Keratinocyte (primary cell): Measurements from ENCODE around the gene PHF12. TPM values are rescaled to one million over a fixed set of nuclear protein-coding genes. Genes with fewer than 3 reads are reported as not detected.

Experiments
- DNase-seq: peaks from one replicate; pipeline ENCODE4 v3.0.0-alpha.2; 2011; ENCODE audit warnings: low read depth, missing footprints, low spot score
- FAIRE-seq: peaks from 2 replicates; lab custom pipeline; 2011; peaks lifted over from hg19 to GRCh38; lab: Jason Lieb, UNC
- H2AFZ ChIP-seq: 2 replicates; pipeline ENCODE4 v1.6.0; 2012; ENCODE audit warnings: low read length, control low read depth, inconsistent platforms; ENCODE audit not compliant: control insufficient read depth
- H3K27ac ChIP-seq: 2 replicates; pipeline ENCODE4 v1.5.1; 2011; ENCODE audit warnings: low read length; ENCODE audit not compliant: control insufficient read depth, insufficient read depth
- H3K27me3 ChIP-seq: 3 replicates; pipeline ENCODE4 v1.6.0; 2011; ENCODE audit warnings: low read length; ENCODE audit not compliant: control insufficient read depth, insufficient read depth; ENCODE audit errors: extremely low read depth
- H3K36me3 ChIP-seq, 2 experiments: 2 replicates in 1 of 2; 3 replicates in 1 of 2; pipeline ENCODE4 v1.5.1; 2011; ENCODE audit warnings: low read length in 2 of 2, mild to moderate bottlenecking in 1 of 2; ENCODE audit not compliant: control insufficient read depth in 2 of 2, insufficient read depth in 2 of 2; ENCODE audit errors: extremely low read depth in 1 of 2
- H3K4me1 ChIP-seq: 3 replicates; pipeline ENCODE4 v1.5.1; 2011; ENCODE audit warnings: low read length; ENCODE audit not compliant: control insufficient read depth, insufficient read depth; ENCODE audit errors: extremely low read depth
- H3K4me2 ChIP-seq: 3 replicates; pipeline ENCODE4 v1.6.0; 2011; ENCODE audit warnings: low read depth, low read length; ENCODE audit not compliant: control insufficient read depth, insufficient read depth; ENCODE audit errors: extremely low read depth
- H3K4me3 ChIP-seq, 3 experiments: fragments of 200-600 bp in 1 of 3; sonication (generic) in 1 of 3; 2 replicates in 2 of 3; 3 replicates in 1 of 3; pipeline ENCODE4 v1.5.1; 2011 to 2016; ENCODE audit warnings: low read length in 3 of 3, mild to moderate bottlenecking in 3 of 3, control low read depth in 2 of 3, inconsistent platforms in 1 of 3, low read depth in 1 of 3, mixed read lengths in 1 of 3, mixed run types in 1 of 3, moderate library complexity in 1 of 3; ENCODE audit not compliant: control insufficient read depth in 2 of 3, insufficient read depth in 2 of 3; ENCODE audit errors: extremely low read depth in 1 of 3
- H3K79me2 ChIP-seq: 2 replicates; pipeline ENCODE4 v1.6.0; 2012; ENCODE audit warnings: low read length; ENCODE audit not compliant: control insufficient read depth, insufficient read depth
- H3K9ac ChIP-seq: 3 replicates; pipeline ENCODE4 v1.6.0; 2011; ENCODE audit warnings: low read length; ENCODE audit not compliant: control insufficient read depth, insufficient read depth; ENCODE audit errors: extremely low read depth
- H3K9me1 ChIP-seq: 3 replicates; pipeline ENCODE4 v1.6.0; 2011; ENCODE audit warnings: low read length; ENCODE audit not compliant: control insufficient read depth, insufficient read depth; ENCODE audit errors: extremely low read depth
- H3K9me3 ChIP-seq: 2 replicates; pipeline ENCODE4 v1.5.1; 2012; ENCODE audit warnings: low read depth, low read length; ENCODE audit not compliant: control insufficient read depth
- H4K20me1 ChIP-seq: 3 replicates; pipeline ENCODE4 v1.6.0; 2011; ENCODE audit warnings: low read length; ENCODE audit not compliant: control insufficient read depth, insufficient read depth; ENCODE audit errors: extremely low read depth
- CTCF ChIP-seq, 3 experiments: IDR thresholded peaks in 1 of 3; conservative IDR thresholded peaks in 1 of 3; optimal IDR thresholded peaks in 1 of 3; 2 replicates in 2 of 3; 3 replicates in 1 of 3; pipeline versions ENCODE3 to v1.5.1; 2011; ENCODE audit warnings: low read length in 3 of 3, mild to moderate bottlenecking in 3 of 3, moderate library complexity in 2 of 3, control low read depth in 1 of 3, inconsistent platforms in 1 of 3; ENCODE audit not compliant: insufficient read depth in 2 of 3; ENCODE audit errors: extremely low read depth in 1 of 3
- EZH2 ChIP-seq: IDR thresholded peaks from one replicate; pipeline ENCODE4 v1.6.1; 2012; ENCODE audit warnings: inconsistent platforms, mild to moderate bottlenecking, low read length, moderate library complexity
- dilution Hi-C: fragments of 300-500 bp; cut with MboI; formaldehyde crosslinking; loops from one replicate; pipeline ENCODE4 v1.7.0; 2020; ENCODE audit warnings: low sequenced_read_pairs; ENCODE audit not compliant: extremely low pct_ligation_motif_present
- polyA plus RNA-seq, 5 experiments: library from polyadenylated mRNA; depleted of rRNA in 3 of 5; stranded (reverse) in 3 of 5; stranded (forward) in 1 of 5; unstranded in 1 of 5; fragments of >200 nt; gene quantifications; 1 replicate in 1 of 5; 2 replicates in 3 of 5; 3 replicates in 1 of 5; pipeline versions ENCODE4 v1.2.1 to v1.2.3, GENCODE V29; 2011 to 2012; ENCODE audit warnings: missing spikeins in 2 of 5, low read depth in 1 of 5, low replicate concordance in 1 of 5

The PHF12 gene
- polyA plus RNA-seq, 1 donor (not counting 4 experiments of a cell fraction or from before 2014, with no cell fraction given): 9.6 TPM

DNA sequence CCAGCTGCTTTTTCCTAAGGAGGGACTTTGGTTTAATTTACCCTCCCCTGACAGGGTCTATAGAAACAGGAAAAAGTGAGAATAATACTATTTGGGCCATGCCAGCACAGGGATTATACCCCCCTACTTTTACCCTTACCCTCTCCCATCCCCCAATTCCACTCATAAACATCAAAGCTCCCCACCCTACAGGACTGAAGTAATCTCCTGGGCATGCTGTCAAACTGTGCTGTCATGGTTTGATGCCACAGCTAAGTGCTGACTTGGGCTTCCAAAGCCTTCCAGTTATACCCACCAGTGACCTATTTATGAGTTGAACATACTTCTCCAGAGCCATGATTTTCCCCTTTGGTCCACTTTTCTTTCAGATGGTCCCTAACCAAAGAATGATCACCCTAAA, 12.8 kb downstream of the PHF12 start:
- DNase-seq (no peak), FAIRE-seq (no peak)
- H3K4me2 ChIP-seq: no peak overlapping the region
- H2AFZ ChIP-seq: no peak overlapping the region
- no peak overlapping the region for H3K4me3 ChIP-seq
- no peak overlapping the region for H3K27ac ChIP-seq
- TF ChIP-seq EZH2 (no peak), CTCF (optimal IDR thresholded peaks at IDR 0.05 in 1 of 3, IDR thresholded peaks at IDR 0.05 in 1 of 3, conservative IDR thresholded peaks at IDR 0.05 in 1 of 3; ENCODE audit: extremely low read depth in 1 of 3, insufficient read depth in 2 of 3, low read length in 3 of 3) (no peak)
- peaks cover 5 to 8% of the 10 kb centered on the region in 2 experiments for H3K36me3 ChIP-seq
- no peaks in the 10 kb centered on the region for H3K27me3 ChIP-seq
- dilution Hi-C loops: no loop called here
- peaks cover 4% of the 10 kb centered on the region for H4K20me1 ChIP-seq
- no peaks in the 10 kb centered on the region for H3K9me3 ChIP-seq
- no peak overlapping the region for H3K9ac ChIP-seq
- no peaks in the 10 kb centered on the region for H3K9me1 ChIP-seq
- H3K4me1 ChIP-seq: no peaks in the 10 kb centered on the region
- peaks cover 87% of the 10 kb centered on the region for H3K79me2 ChIP-seq

- H3K9ac ChIP-seq: no peak overlapping the region
- no peaks in the 10 kb centered on the region for H3K9me3 ChIP-seq
- no peak overlapping the region for H3K4me2 ChIP-seq
- H4K20me1 ChIP-seq: peaks cover 4% of the 10 kb centered on the region
- no peak overlapping the region for H3K4me3 ChIP-seq
- no peak overlapping the region for H2AFZ ChIP-seq
- dilution Hi-C loops: no loop called here
- H3K36me3 ChIP-seq: peaks cover 5 to 8% of the 10 kb centered on the region in 2 experiments
- H3K79me2 ChIP-seq: peaks cover 90% of the 10 kb centered on the region
- H3K27me3 ChIP-seq: no peaks in the 10 kb centered on the region
- H3K27ac ChIP-seq: no peak overlapping the region
- H3K4me1 ChIP-seq: no peaks in the 10 kb centered on the region
- no peaks in the 10 kb centered on the region for H3K9me1 ChIP-seq
- no peak for TF ChIP-seq CTCF (optimal IDR thresholded peaks at IDR 0.05 in 1 of 3, IDR thresholded peaks at IDR 0.05 in 1 of 3, conservative IDR thresholded peaks at IDR 0.05 in 1 of 3; ENCODE audit: extremely low read depth in 1 of 3, insufficient read depth in 2 of 3, low read length in 3 of 3)
- DNase-seq (no peak), FAIRE-seq (no peak)
Measured at GRCh38 chr17:28937044-28937729, 14.1 kb downstream of the PHF12 start.
